ENCODE measurements around the gene ITPRIPL1. TPM values are rescaled to one million over a fixed set of nuclear protein-coding genes. Genes with fewer than 3 reads are reported as not detected.

Gene ITPRIPL1
- total and polyA plus RNA-seq, 2 donors from 2014 or later: 0.73 to 1.2 TPM

DNA sequence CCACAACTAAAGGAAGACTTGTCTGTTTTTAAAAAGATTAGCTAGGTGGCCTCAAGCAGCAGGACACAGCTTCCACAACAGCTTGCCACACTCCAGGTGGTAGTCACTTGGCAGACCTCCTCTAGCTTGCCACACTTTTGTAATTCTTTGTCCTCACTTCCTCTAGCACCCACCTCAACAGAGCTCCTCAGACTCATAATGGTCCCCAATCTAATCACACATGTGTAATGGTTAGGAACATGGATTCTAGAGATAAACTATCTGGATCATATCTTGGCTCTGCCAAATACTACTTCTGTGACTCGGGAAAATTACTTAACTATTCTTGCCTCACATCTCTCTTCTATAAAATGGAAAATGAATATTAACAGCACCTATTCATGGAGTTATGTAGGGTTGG lies 23.3 kb upstream of the ITPRIPL1 start:
- H3K4me3 ChIP-seq (ENCODE audit: low read length in 3 of 3): no peak overlapping the region
- FAIRE-seq (no peak), DNase-seq (no peak)
- no peaks in the 10 kb centered on the region for H3K9me3 ChIP-seq (ENCODE audit: control insufficient read depth in 2 of 3, insufficient read depth in 1 of 3, low read length in 3 of 3)
- intact Hi-C loops (cut with DNase I): no loop called here
- H3K27ac ChIP-seq (ENCODE audit: low read depth in 2 of 2, low read length in 2 of 2): no peak overlapping the region
- peaks cover 29 to 67% (median 55%) of the 10 kb centered on the region in 3 donors for H3K36me3 ChIP-seq (ENCODE audit: control insufficient read depth in 2 of 3, insufficient read depth in 3 of 3, low read length in 3 of 3)
- no peak for TF ChIP-seq CTCF (IDR thresholded peaks at IDR 0.05; ENCODE audit: borderline replicate concordance, extremely low read depth, insufficient read depth)
- no peak overlapping the region for H3K9ac ChIP-seq (ENCODE audit: low read length in 3 of 3)
- no peaks in the 10 kb centered on the region for H3K27me3 ChIP-seq (ENCODE audit: control insufficient read depth, insufficient read depth, low read length)
- peaks cover 0 to 11% (median 9%) of the 10 kb centered on the region in 3 donors for H3K4me1 ChIP-seq (ENCODE audit: control insufficient read depth in 2 of 3, insufficient read depth in 2 of 3, low read depth in 1 of 3, low read length in 3 of 3)

DNA sequence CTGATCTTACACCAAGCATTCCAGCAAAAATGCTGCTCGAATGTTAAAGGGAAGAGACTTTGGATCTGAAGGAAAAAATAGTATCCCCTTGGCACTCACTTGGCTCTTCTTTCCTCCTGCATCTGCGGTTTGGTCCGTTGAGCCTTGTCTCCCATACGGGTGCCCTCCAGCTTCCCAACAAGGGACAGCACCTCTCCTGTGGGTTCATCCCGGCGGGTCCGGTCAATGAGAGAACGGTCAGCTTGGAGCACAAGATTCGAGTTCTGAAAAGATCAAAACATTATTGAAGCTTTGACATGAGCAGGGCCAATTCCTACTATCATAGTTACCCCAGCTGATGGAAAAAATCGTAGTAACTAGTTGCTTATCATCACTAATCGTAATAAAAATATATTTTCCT lies 20.5 kb upstream of the ITPRIPL1 start:
- no peaks in the 10 kb centered on the region for H3K9me3 ChIP-seq (ENCODE audit: control insufficient read depth in 2 of 3, insufficient read depth in 1 of 3, low read length in 3 of 3)
- peaks cover 0 to 11% (median 9%) of the 10 kb centered on the region in 3 donors for H3K4me1 ChIP-seq (ENCODE audit: control insufficient read depth in 2 of 3, insufficient read depth in 2 of 3, low read depth in 1 of 3, low read length in 3 of 3)
- peak overlapping the region; percentile 91 to 99 (median 94) for H3K4me3 ChIP-seq (ENCODE audit: low read length in 3 of 3)
- DNase-seq (no peak), FAIRE-seq (no peak)
- intact Hi-C loops (cut with DNase I): no loop called here
- no peak for TF ChIP-seq CTCF (IDR thresholded peaks at IDR 0.05; ENCODE audit: borderline replicate concordance, extremely low read depth, insufficient read depth)
- no peak overlapping the region for H3K27ac ChIP-seq (ENCODE audit: low read depth in 2 of 2, low read length in 2 of 2)
- peak overlapping the region; percentile 9 to 94 (median 87) for H3K9ac ChIP-seq (ENCODE audit: low read length in 3 of 3)
- peaks cover 18 to 39% (median 28%) of the 10 kb centered on the region in 3 donors for H3K36me3 ChIP-seq (ENCODE audit: control insufficient read depth in 2 of 3, insufficient read depth in 3 of 3, low read length in 3 of 3)
- H3K27me3 ChIP-seq (ENCODE audit: control insufficient read depth, insufficient read depth, low read length): no peaks in the 10 kb centered on the region

DNA sequence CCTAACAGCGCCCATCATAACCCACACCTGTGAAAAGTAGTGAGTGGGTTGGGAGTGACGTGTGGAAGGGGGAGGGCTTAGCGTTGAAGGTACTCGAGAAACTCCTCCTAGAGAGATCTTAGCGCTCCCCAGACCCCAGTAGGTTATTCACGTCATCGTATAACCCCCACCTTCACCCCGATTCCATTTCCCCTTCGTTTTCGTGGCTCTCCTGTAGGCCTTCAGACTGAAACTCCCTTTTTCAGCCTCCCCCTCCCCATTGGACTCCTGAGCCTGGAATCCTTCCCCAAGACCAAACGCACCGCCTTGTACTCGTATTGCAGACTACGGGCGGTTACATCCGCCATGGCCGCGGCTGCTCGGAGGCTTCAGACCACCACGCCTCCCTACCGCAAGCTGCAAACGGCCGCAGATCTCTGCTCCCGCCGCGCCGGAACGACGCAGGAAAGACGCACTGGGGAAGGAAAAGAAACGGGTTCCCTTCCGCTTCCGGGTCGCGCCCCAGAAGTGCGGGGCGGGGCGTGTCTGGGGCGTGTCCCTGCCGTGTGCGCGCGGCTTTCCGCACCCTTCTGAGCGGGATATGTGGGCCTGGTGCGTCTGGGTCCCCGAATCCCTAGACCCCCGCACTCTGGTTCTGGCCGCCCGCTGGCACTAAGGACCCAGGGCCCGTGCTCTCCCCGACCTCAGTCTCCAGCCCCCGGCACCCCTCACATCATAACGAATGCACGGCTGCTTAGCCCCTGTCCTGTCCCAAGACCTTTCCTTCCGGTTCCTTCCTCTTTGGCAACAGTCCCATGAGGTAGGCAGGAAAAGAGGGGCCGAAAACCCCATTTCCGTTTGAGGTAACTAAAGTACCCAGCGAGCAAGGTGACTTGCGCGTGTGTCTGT lies 19.8 kb upstream of the ITPRIPL1 start, which contains the start of gene SNRNP200:
TSS of gene SNRNP200 (minus strand) at position 456 of the 888 bp plus-strand sequence. CDS start at position 347, 109 bp downstream.
- H3K9me3 ChIP-seq (ENCODE audit: control insufficient read depth in 2 of 3, insufficient read depth in 1 of 3, low read length in 3 of 3): no peaks in the 10 kb centered on the region
- peaks cover 14 to 34% (median 25%) of the 10 kb centered on the region in 3 donors for H3K36me3 ChIP-seq (ENCODE audit: control insufficient read depth in 2 of 3, insufficient read depth in 3 of 3, low read length in 3 of 3)
- H3K27me3 ChIP-seq (ENCODE audit: control insufficient read depth, insufficient read depth, low read length): no peaks in the 10 kb centered on the region
- intact Hi-C loops (cut with DNase I): no loop called here
- peaks cover 0 to 11% (median 9%) of the 10 kb centered on the region in 3 donors for H3K4me1 ChIP-seq (ENCODE audit: control insufficient read depth in 2 of 3, insufficient read depth in 2 of 3, low read depth in 1 of 3, low read length in 3 of 3)
- DNase-seq (peak; percentile 87 to 95 (median 91)), FAIRE-seq (no peak)
- H3K4me3 ChIP-seq (ENCODE audit: low read length in 3 of 3): peak within 1 kb of the TSS; percentile 91 to 99 (median 94)
- H3K9ac ChIP-seq (ENCODE audit: low read length in 3 of 3): peak within 1 kb of the TSS; percentile 9 to 94 (median 87)
- H3K27ac ChIP-seq (ENCODE audit: low read depth in 2 of 2, low read length in 2 of 2): peak within 1 kb of the TSS; percentile 5 to 61
- TF ChIP-seq CTCF (IDR thresholded peaks at IDR 0.05; ENCODE audit: borderline replicate concordance, extremely low read depth, insufficient read depth): no peak
